HG02588 (cell line): ENCODE results near the gene SERGEF.

Experiments used
- ATAC-seq: cut with Tn5 transposase; IDR thresholded peaks from one replicate; pipeline ENCODE4 v1.9.1; 2021; ENCODE audit warnings: mild to moderate bottlenecking, moderate library complexity; ENCODE audit not compliant: unreplicated experiment

SERGEF gene

GRCh38 chr11:17821648-17822400 is 191.0 kb downstream of the SERGEF start:
- no peak for ATAC-seq

DNA sequence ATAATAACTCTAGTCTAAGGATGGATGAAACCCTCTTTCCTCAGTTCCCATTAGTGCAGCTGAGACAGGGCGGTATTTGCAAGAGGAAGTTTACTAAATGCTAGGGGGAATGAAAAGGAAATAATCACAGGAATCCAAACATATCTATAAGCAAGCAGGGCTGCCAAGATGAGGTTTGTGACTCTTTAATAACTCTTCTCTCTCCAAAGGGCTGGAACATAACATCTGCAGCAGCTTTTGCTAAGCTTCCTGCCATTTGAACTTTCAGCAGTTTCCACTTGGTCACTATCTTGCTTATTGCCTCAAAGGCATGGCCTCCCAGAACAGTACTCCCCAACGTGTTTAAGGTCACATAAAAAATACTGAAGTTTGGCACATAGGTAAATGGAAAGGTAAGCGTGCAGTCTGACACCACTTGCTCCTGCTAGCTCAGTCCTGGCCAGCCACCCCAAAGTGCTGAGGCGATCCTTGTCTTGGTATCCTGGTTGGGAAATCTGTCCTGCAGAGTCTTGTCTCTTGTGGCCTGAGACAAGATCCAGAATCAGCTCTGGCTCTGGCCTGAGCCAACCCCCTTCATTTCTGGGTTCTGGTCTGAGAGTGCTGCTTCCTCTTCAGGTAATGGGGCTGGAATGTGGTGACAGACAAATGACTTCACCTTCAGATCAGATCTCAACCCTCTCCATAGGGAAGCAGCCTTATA is 196.5 kb downstream of the SERGEF start:
- no peak for ATAC-seq

DNA sequence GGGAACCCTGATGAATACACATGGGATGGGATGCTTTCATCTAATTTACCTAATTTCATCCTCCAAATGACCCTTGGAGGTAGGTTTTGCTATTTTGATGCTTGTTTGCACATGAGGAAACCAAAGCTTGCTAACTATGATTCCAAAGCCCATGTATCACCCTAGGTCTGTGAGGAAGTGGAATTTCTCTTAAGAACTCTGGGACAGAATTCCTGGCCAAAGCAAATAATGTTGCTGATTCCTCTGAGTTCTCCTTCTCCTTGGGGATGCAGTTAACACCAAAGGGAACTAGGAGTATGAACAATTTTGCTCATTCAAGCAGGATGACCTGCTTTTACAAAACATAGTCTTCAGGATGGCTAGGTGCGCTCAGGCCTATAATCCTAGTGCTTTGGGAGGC is 198.3 kb downstream of the SERGEF start:
- no peak for ATAC-seq

GRCh38 chr11:17813391-17814059 is 199.3 kb downstream of the SERGEF start:
- no peak for ATAC-seq

DNA sequence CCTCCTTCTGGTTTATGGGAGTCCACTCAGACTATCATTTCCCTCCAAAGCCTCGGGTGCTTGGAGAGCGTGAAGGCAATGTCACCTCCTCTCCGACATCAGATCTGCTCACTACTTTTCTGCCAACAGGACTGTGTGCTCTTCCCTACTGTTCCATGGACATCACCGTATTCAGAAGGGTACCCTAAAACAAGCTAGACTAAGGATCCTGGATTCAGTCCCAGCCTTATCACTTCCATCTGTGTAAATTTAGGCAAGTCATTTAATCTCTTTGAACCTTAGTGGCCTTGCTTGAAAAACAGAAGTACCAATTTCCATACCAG is 200.0 kb downstream of the SERGEF start:
- no peak for ATAC-seq

DNA sequence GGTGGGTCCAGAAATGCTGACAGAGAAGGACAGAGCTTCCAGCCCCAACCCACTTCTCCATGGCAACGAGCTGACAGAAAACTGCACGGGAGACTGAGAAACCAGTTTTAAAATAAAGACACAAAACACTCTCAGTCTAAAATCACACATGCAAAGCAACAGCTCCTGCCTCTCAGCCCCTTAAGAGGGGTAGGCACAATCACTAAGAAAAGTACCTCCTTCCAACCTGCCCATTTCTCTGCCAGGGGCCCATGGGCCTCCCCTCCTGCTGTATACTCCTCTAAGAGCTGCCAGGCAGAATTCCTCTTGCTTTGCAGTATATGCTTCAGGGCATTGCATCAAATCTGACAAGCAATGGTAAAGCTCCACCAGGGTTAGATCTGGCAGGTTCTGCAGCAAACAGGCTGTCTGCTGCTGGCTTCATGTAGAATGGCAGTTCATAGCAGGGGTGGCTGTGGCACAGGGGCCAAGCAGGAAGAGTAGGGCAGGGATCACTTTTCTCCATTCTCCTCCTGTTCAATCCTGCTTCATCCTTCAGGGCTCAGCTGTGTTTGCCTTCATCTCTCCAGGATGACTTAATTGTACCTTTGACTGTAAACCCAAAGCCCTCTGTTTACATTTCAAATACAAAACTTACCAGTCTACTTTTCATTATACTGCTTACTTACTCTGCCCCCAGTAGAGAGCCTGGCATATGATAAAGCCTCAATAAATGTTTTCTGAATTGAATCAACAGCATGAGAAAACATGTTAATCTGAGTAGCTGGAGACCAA is 200.6 kb downstream of the SERGEF start:
- ATAC-seq = no peak

DNA sequence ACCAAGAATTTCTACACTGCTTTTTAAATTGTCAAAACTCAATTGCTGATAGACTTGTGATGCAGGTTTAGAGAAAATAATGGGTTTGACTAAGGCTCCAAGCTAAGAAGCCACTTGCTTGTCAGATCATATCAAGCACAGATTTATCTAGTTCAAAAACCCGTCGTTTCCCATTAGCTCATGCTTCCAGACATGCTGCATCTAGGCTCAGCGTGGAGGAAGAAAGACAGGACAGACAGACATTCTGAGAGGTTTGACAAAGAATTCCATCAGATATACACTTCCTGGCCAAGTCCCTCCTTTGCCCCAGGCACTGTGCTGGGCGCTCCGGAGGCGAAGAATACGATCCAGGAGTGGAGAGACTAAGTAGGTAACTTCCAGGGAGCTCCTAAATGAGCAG is 201.5 kb downstream of the SERGEF start:
- ATAC-seq = no peak

DNA sequence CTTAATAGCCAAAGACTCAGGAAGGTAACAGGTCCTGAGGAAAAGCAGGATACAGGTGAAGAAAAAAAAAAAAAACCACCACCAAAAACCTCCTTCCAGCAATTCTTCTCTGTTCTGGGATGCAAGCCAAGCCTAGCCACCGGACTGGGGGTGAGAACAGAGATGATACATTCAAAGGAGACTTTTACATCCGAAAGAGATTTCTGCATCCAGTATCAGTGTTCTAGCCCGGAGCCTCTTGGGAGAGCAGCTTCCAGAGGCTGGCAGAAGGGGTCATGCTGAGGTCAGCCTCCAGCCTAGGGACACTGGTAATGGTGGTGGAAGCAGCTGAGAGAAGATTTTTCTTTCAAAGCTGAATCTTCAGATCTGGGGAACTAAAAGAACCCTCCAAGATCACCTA is 202.1 kb downstream of the SERGEF start:
- ATAC-seq = no peak

DNA sequence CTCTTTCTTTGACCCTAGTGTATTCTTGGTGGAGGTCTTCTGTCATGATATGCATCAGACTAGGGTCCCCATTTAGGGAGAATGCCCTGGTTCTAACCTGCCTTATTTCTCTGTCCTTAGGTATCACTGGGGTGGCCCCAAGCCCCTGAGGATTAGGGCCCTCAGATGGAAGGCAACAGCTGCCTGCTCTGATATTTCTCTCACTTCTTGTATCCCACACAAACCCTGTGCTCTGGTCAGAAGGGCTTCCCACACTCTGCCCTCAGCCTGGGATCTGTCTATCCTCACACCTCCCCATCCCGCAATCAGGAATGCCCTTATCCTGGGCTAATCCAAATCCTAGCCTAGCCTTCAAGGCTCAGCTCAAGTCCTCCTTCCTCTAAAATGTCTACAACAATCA is 202.8 kb downstream of the SERGEF start:
- ATAC-seq = no peak

GRCh38 chr11:17807034-17807433 is 205.8 kb downstream of the SERGEF start:
- no peak for ATAC-seq

GRCh38 chr11:17805873-17806272 is 207.0 kb downstream of the SERGEF start:
- ATAC-seq = no peak

GRCh38 chr11:17805043-17805442 is 207.8 kb downstream of the SERGEF start:
- no peak for ATAC-seq

DNA sequence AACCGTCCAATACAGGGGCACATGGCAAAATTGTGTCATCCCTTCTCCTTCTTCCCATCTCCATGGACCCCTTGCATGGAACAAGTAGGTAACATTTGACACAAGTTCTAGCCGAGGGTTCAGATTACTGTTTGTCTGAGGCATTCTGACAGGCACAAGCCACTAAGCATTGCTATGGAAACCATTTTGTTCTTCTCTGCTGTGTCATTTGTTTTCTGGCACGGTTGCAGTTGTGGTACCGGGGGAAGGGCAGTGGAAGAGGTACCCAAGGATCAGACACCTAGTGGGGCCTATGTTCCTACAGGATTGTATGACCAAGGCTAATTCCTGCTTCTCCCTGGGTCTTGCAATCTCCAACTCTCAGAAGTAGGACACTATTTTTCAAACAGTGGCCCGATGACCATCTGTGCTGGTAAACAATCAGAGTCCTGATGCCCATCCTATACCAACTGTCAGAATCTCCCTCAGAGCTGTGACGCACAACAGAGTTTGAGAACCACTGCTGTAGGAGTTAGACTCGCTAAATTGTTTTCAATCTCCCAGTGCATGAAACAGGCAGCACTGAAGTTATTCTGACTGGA is 209.0 kb downstream of the SERGEF start:
- no peak for ATAC-seq

- no peak for ATAC-seq
These were observed 210.4 kb downstream of the SERGEF start for GRCh38 chr11:17802491-17802890.

GRCh38 chr11:17801166-17801565 is 211.7 kb downstream of the SERGEF start:
- ATAC-seq = no peak

DNA sequence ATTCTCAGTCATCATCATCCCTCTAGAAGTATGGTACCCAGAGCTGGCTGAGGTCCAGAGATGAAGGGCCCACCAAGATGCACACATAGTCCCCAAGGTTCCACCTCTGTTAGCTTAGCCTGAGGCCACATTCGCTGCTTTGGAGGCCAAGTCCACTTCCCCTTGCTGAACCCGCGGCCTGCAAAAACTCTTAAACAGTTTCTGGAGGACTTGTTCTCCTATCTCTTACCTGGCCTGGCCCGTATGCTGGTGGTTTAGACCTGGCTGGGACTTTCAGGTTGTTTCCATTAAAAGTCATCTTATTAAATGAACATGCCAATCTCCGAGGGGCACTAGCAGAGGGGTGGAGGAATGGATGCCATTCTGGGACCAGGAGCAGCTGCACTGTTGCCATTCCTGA is 213.7 kb downstream of the SERGEF start:
- no peak for ATAC-seq

GRCh38 chr11:17798716-17799115 is 214.1 kb downstream of the SERGEF start:
- no peak for ATAC-seq

- no peak for ATAC-seq
These were observed 214.6 kb downstream of the SERGEF start for GRCh38 chr11:17798253-17798652.

GRCh38 chr11:17796154-17796553 is 216.7 kb downstream of the SERGEF start:
- ATAC-seq = no peak

GRCh38 chr11:17794981-17795380 is 217.9 kb downstream of the SERGEF start:
- no peak for ATAC-seq

DNA sequence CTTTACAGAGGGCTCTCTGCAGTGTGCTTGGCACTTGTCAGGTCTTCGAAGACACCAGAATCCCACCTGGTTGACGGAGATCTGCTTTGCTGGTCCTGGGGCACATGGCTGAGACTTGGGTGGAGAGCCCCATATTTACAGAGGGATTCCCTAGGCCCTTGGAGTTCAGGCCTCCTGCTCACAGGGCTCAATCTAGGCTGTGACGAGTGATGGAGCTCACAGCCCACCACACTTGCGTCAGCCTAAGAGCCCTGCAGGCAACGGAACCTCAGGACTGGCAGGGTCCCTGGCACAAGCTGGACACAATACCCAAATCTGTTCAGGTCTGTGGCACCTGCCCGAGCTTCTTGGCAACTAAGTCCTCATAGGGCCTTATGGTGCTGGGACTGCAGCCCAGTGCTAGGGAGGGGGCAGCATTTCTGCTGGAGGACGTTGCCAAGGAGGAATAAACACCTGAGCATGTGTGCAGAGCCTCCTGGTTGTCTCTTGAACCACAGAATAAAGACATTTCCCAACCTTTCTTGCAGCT is 219.1 kb downstream of the SERGEF start:
- no peak for ATAC-seq
